NCI-H82 (cell line): ENCODE results near the gene GABRR3.
A peak's percentile ranks its signal among the peaks of the same experiment; 100 is the strongest.

Source experiments
- DNase-seq: peaks from one replicate; lab custom pipeline; 2025; lab: John Stamatoyannopoulos, UW

Gene GABRR3

DNA sequence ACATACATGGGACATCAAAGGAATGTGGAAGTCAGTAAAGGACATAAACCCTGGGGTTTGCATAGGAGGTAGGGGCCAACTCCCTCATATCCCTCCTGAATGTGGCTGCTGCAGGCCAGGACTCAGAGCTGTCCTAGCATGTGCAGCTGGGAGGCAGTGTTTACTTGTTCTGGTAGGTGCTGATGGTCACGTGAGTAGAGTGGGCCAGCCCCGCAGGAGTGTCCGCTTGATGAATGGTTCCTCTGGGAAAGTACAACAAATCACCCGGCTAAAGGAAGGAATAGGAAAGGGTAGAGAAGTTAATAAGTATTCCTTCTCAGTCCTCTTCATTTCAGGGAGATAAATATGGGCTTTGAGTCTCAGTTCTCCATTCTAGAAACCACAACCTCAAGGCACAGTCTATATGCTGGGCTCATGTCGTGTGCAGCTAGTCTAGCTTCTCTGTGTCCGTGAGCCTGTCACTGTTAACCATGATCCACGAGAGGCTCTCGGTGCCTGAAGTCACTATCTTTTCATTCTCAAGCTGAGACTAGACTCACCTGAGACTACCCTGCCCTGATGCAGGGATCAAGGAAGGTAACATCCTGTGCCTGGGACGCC, 80.8 kb downstream of the GABRR3 start:
- DNase-seq: no peak

DNA sequence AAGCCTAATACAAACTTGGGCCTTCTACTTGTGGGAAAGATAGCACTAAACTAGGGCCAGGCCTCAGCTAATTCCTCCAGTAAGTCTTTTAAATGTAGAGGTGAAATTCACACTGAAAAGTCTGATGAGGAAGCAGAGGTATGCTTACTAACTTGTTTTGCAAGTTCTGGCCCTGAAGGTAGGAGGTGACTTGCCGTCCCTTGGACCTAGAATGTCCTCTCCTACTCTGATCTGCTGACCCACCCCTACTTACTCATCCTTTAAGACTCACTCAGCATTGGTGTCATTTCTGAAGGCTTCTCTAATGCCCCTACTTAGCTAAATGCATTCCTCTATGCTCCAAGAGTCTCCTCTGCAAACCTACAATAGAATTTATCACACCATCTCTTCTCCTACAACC, 82.2 kb downstream of the GABRR3 start:
- DNase-seq: no peak

GRCh38 chr3:97952280-97952679, 82.8 kb downstream of the GABRR3 start:
- no peak for DNase-seq

DNA sequence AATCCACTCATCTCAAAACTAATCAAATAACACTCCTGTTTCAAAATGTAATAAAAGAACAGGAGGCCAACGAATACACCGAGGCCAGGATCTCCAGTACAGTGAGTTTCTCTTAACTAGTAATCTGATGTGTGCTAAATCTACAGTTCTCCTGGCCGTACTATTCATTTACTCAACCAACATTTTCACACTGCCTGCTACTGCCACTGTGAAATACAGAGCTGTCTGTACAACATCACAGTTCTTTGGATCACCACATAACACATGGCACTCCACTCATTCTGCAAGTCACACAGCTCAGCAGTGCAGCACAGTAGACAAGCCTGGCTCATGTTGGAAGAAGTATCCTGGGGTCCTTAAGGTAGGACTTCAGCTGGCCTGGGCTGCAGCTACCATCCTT, 84.8 kb downstream of the GABRR3 start:
- peak; percentile 65 for DNase-seq

DNA sequence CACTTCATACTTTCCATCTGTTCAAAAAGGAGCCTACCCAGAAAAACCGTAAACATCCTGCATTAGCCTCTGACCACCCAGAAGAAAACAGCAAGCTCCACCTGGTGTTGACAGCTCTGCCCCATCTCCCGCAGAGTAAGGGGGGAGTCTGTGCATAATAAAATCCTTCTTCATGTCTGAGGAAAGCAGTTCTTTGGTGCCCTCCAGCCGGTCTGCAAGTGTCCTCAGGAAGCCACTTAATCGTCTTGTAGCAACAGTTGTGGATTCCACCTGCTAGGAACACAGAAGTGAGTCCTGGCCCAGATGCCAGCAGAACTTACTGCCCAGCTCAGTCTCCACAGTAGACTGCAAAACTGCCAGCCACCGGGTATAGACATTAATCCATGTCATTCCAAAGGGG, 85.4 kb downstream of the GABRR3 start:
- DNase-seq: peak; percentile 87

GRCh38 chr3:97949110-97949485, 86.0 kb downstream of the GABRR3 start:
- DNase-seq: no peak

DNA sequence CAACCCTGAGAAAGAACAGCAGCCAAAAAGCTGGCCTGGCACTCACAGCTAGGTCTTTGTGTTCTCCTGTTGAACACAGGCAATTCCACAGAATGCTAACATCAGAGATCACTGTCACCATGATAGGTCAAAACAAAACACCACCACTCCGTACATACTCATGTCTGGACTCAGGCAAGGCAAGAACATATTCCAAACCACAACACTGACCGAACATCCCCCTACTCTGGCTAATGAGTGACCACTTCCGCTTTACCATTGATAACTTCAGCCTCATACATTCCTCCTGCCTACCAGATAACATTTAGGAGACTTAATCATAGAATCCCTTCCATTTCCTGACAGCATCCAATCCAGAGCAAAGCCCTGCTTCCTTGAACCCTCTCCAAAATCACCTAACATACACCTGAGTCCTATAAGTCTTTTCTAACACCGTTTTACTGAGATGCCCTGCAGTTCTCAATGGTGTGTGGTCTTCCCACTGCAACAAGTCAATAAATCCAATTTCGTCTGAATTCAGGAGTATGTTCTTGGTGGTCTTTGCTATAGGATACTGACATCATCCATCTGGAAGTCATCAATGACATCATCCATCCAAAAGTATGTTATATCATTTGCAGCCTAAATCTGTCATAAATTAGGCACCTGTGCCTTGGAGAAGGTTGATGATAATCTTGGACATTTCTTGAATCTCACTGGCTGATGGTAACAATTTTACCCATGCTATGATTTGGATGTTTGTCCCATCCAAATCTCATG, 86.6 kb downstream of the GABRR3 start:
- DNase-seq: no peak

- DNase-seq: no peak
These were observed 92.1 kb downstream of the GABRR3 start for GRCh38 chr3:97942801-97943546.

- DNase-seq: peak; percentile 62
These were observed 95.1 kb downstream of the GABRR3 start for GRCh38 chr3:97940034-97940433.

GRCh38 chr3:97939401-97939800, 95.7 kb downstream of the GABRR3 start:
- peak; percentile 51 for DNase-seq

- no peak for DNase-seq
These were observed 96.7 kb downstream of the GABRR3 start for GRCh38 chr3:97938444-97938843.

GRCh38 chr3:97937205-97937604, 97.9 kb downstream of the GABRR3 start:
- DNase-seq: no peak

DNA sequence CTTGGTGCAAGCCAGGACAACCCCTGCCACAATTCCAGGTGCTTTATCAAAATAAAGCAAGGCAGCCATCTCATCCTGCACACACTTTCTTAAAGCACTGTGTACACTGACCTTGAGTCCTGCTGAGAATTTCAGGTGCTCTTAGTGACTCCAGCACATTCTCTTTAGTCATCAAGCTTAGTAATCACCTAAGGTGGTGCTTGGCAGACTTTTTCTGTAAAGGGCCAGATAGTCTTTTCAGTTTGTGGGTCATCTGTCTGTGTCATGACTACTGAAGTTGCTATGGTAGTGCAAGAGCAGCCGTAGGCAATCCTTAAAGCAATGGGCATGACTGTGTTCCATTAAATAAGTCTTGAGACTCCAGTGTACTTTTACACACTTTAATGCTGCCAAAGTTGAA, 99.3 kb downstream of the GABRR3 start:
- no peak for DNase-seq
